Naive thymus-derived CD8-positive, alpha-beta T cell (primary cell): ENCODE data around the gene TAS1R2. TPM values are rescaled to one million over a fixed set of nuclear protein-coding genes. Genes with fewer than 3 reads are reported as not detected.

Source experiments
- ATAC-seq, 2 donors: fragments of 150-1000 bp; cut with Tn5 transposase in 1 of 2; sonication (Bioruptor Pico), chemical (Tn5 transposase) in 1 of 2; 1 replicate in 1 of 2; 2 replicates in 1 of 2; pipeline ENCODE4 v1.10.0; 2021; ENCODE audit warnings: mild to moderate bottlenecking in 2 of 2, moderate library complexity in 2 of 2
- POLR2A ChIA-PET: fragments of 350-600 bp; sonication (Branson Sonifier 250); formaldehyde crosslinking; loops from one replicate; lab custom pipeline; 2021; ENCODE audit warnings: antibody characterized with exemption; lab: Charles Lee
- DNase-seq, 10 donors: peaks; one replicate each; pipeline versions ENCODE4 v3.0.0 to v3.0.0-alpha.2; 2020 to 2022
- H3K27ac Mint-ChIP-seq, 10 donors: one replicate each; pipeline ENCODE4 v1.8.0; 2020 to 2022; ENCODE audit warnings: mild to moderate bottlenecking in 10 of 10, mixed read lengths in 10 of 10, moderate library complexity in 4 of 10, inconsistent platforms in 1 of 10
- H3K27me3 Mint-ChIP-seq, 5 donors: one replicate each; pipeline ENCODE4 v1.8.0; 2021 to 2022; ENCODE audit warnings: mixed read lengths in 5 of 5
- H3K36me3 Mint-ChIP-seq, 3 donors: one replicate each; pipeline ENCODE4 v1.8.0; 2020 to 2022; ENCODE audit warnings: mixed read lengths in 3 of 3, mild to moderate bottlenecking in 2 of 3, inconsistent platforms in 1 of 3
- H3K4me1 Mint-ChIP-seq, 4 donors: one replicate each; pipeline ENCODE4 v1.8.0; 2021 to 2022; ENCODE audit warnings: mixed read lengths in 4 of 4
- H3K4me3 Mint-ChIP-seq, 10 donors: one replicate each; pipeline ENCODE4 v1.8.0; 2020 to 2022; ENCODE audit warnings: mild to moderate bottlenecking in 10 of 10, mixed read lengths in 10 of 10, moderate library complexity in 6 of 10, inconsistent platforms in 1 of 10
- H3K9me3 Mint-ChIP-seq, 9 donors: one replicate each; pipeline ENCODE4 v1.8.0; 2020 to 2022; ENCODE audit warnings: mixed read lengths in 9 of 9, mild to moderate bottlenecking in 3 of 9, inconsistent platforms in 1 of 9, moderate library complexity in 1 of 9
- polyA plus RNA-seq, 3 donors: library from polyadenylated mRNA; unstranded; fragments of 300-500 nt; fragmentation: Illumina TruSeq; gene quantifications; one replicate each; pipeline ENCODE4 v1.2.3, GENCODE V29; 2021
- total RNA-seq, 8 experiments: library from RNA in 2 of 8; stranded (reverse) in 2 of 8; gene quantifications; one replicate each; pipeline ENCODE4 v1.2.3 and lab custom pipeline; 2021 to 2026

Gene TAS1R2
- total and polyA plus RNA-seq, 5 experiments from 2014 or later = not detected

- ATAC-seq = no peak
- Mint-ChIP-seq H3K27ac (no peak overlapping the region), H3K9me3 (no peaks in the 10 kb centered on the region), H3K27me3 (peaks cover 8 to 53% (median 24%) of the 10 kb centered on the region in 5 donors), H3K4me3 (no peak overlapping the region), H3K36me3 (no peaks in the 10 kb centered on the region), H3K4me1 (no peaks in the 10 kb centered on the region)
- DNase-seq = peak in 1 of 10 donors; percentile 56
- POLR2A ChIA-PET = no interaction called here
Observed at GRCh38 chr1:18809953-18810899, 49.2 kb downstream of the TAS1R2 start.

GRCh38 chr1:18808550-18808949, 50.9 kb downstream of the TAS1R2 start:
- ATAC-seq = no peak
- DNase-seq = peak in 1 of 10 donors; percentile 53
- H3K27ac Mint-ChIP-seq = no peak overlapping the region
- H3K4me3 Mint-ChIP-seq = no peak overlapping the region
- no peaks in the 10 kb centered on the region for H3K9me3 Mint-ChIP-seq
- POLR2A ChIA-PET = no interaction called here
- peaks cover 11 to 49% (median 29%) of the 10 kb centered on the region in 5 donors for H3K27me3 Mint-ChIP-seq
- no peaks in the 10 kb centered on the region for H3K4me1 Mint-ChIP-seq
- H3K36me3 Mint-ChIP-seq = no peaks in the 10 kb centered on the region

GRCh38 chr1:18807334-18808063, 52.0 kb downstream of the TAS1R2 start:
- POLR2A ChIA-PET = no interaction called here
- Mint-ChIP-seq H3K27ac (peak overlapping the region in 1 of 10 donors; percentile 11), H3K36me3 (no peaks in the 10 kb centered on the region), H3K4me1 (no peaks in the 10 kb centered on the region), H3K27me3 (peaks cover 10 to 45% (median 26%) of the 10 kb centered on the region in 5 donors), H3K9me3 (no peaks in the 10 kb centered on the region), H3K4me3 (peak overlapping the region in 1 of 10 donors; percentile 11)
- ATAC-seq (no peak), DNase-seq (peak in 1 of 10 donors; percentile 37)

GRCh38 chr1:18805925-18806849, 53.3 kb downstream of the TAS1R2 start:
- no peaks in the 10 kb centered on the region for H3K4me1 Mint-ChIP-seq
- POLR2A ChIA-PET = no interaction called here
- peak in 1 of 10 donors; percentile 16 for DNase-seq

GRCh38 chr1:18805150-18805879, 54.1 kb downstream of the TAS1R2 start:
- Mint-ChIP-seq H3K9me3 (no peaks in the 10 kb centered on the region), H3K36me3 (no peaks in the 10 kb centered on the region), H3K4me1 (no peaks in the 10 kb centered on the region), H3K4me3 (no peak overlapping the region), H3K27ac (no peak overlapping the region), H3K27me3 (peaks cover 9 to 46% (median 13%) of the 10 kb centered on the region in 5 donors)
- ATAC-seq = no peak
- DNase-seq = peak in 1 of 10 donors; percentile 36
- POLR2A ChIA-PET = no interaction called here

More at GRCh38 chr1:18805925-18806849, 53.3 kb downstream of the TAS1R2 start:
- no peak overlapping the region for H3K27ac Mint-ChIP-seq
- H3K9me3 Mint-ChIP-seq = no peaks in the 10 kb centered on the region
- H3K4me3 Mint-ChIP-seq = no peak overlapping the region
- no peak for ATAC-seq
- H3K36me3 Mint-ChIP-seq = no peaks in the 10 kb centered on the region
- peaks cover 10 to 44% (median 16%) of the 10 kb centered on the region in 5 donors for H3K27me3 Mint-ChIP-seq

GRCh38 chr1:18803851-18804250, 55.6 kb downstream of the TAS1R2 start:
- POLR2A ChIA-PET = no interaction called here
- no peak overlapping the region for H3K4me3 Mint-ChIP-seq
- ATAC-seq (no peak), DNase-seq (peak in 1 of 10 donors; percentile 43)
- H3K36me3 Mint-ChIP-seq = no peaks in the 10 kb centered on the region
- no peaks in the 10 kb centered on the region for H3K9me3 Mint-ChIP-seq
- H3K27ac Mint-ChIP-seq = no peak overlapping the region
- H3K4me1 Mint-ChIP-seq = no peaks in the 10 kb centered on the region
- H3K27me3 Mint-ChIP-seq = peaks cover 9 to 41% (median 17%) of the 10 kb centered on the region in 5 donors

GRCh38 chr1:18803151-18803791, 56.2 kb downstream of the TAS1R2 start:
- no peak for DNase-seq

GRCh38 chr1:18802231-18802630, 57.2 kb downstream of the TAS1R2 start:
- Mint-ChIP-seq H3K4me1 (no peaks in the 10 kb centered on the region), H3K9me3 (peaks cover 0 to 3% (median 0%) of the 10 kb centered on the region in 9 donors), H3K4me3 (no peak overlapping the region), H3K27ac (no peak overlapping the region), H3K36me3 (no peaks in the 10 kb centered on the region), H3K27me3 (peaks cover 5 to 34% (median 7%) of the 10 kb centered on the region in 5 donors)
- no peak for DNase-seq
- no peak for ATAC-seq
- POLR2A ChIA-PET = no interaction called here

More at GRCh38 chr1:18803151-18803791, 56.2 kb downstream of the TAS1R2 start:
- POLR2A ChIA-PET = no interaction called here
- Mint-ChIP-seq H3K4me1 (no peaks in the 10 kb centered on the region), H3K9me3 (no peaks in the 10 kb centered on the region), H3K4me3 (no peak overlapping the region), H3K27me3 (peaks cover 9 to 41% (median 15%) of the 10 kb centered on the region in 5 donors), H3K27ac (no peak overlapping the region), H3K36me3 (no peaks in the 10 kb centered on the region)
- ATAC-seq = no peak

- POLR2A ChIA-PET = no interaction called here
- peak overlapping the region in 1 of 10 donors; percentile 1 for H3K4me3 Mint-ChIP-seq
- H3K27me3 Mint-ChIP-seq = peaks cover 9 to 25% (median 19%) of the 10 kb centered on the region in 5 donors
- no peak overlapping the region for H3K27ac Mint-ChIP-seq
- peaks cover 0 to 4% (median 0%) of the 10 kb centered on the region in 9 donors for H3K9me3 Mint-ChIP-seq
- DNase-seq (no peak), ATAC-seq (no peak)
- H3K4me1 Mint-ChIP-seq = no peaks in the 10 kb centered on the region
- no peaks in the 10 kb centered on the region for H3K36me3 Mint-ChIP-seq
Observed at GRCh38 chr1:18800258-18800657, 59.2 kb downstream of the TAS1R2 start.

- peaks cover 5 to 22% (median 14%) of the 10 kb centered on the region in 5 donors for H3K27me3 Mint-ChIP-seq
- peak in 1 of 10 donors; percentile 38 for DNase-seq
- POLR2A ChIA-PET = no interaction called here
- ATAC-seq = no peak
- no peak overlapping the region for H3K4me3 Mint-ChIP-seq
- peaks cover 0 to 4% (median 0%) of the 10 kb centered on the region in 9 donors for H3K9me3 Mint-ChIP-seq
- no peak overlapping the region for H3K27ac Mint-ChIP-seq
- H3K4me1 Mint-ChIP-seq = no peaks in the 10 kb centered on the region
- no peaks in the 10 kb centered on the region for H3K36me3 Mint-ChIP-seq
Observed at GRCh38 chr1:18799454-18799853, 60.0 kb downstream of the TAS1R2 start.

GRCh38 chr1:18798946-18799345, 60.5 kb downstream of the TAS1R2 start:
- Mint-ChIP-seq H3K36me3 (no peaks in the 10 kb centered on the region), H3K4me3 (no peak overlapping the region), H3K4me1 (no peaks in the 10 kb centered on the region), H3K27ac (no peak overlapping the region), H3K27me3 (peaks cover 7 to 26% (median 18%) of the 10 kb centered on the region in 5 donors), H3K9me3 (peaks cover 0 to 6% (median 0%) of the 10 kb centered on the region in 9 donors)
- POLR2A ChIA-PET = no interaction called here
- DNase-seq = no peak
- no peak for ATAC-seq
